GM18517 (cell line): ENCODE data around the gene ZBTB40.

Experiments used
- ATAC-seq: cut with Tn5 transposase; IDR thresholded peaks from one replicate; pipeline ENCODE4 v1.9.1; 2021; ENCODE audit warnings: mild to moderate bottlenecking, moderate library complexity; ENCODE audit not compliant: unreplicated experiment

Gene ZBTB40

DNA sequence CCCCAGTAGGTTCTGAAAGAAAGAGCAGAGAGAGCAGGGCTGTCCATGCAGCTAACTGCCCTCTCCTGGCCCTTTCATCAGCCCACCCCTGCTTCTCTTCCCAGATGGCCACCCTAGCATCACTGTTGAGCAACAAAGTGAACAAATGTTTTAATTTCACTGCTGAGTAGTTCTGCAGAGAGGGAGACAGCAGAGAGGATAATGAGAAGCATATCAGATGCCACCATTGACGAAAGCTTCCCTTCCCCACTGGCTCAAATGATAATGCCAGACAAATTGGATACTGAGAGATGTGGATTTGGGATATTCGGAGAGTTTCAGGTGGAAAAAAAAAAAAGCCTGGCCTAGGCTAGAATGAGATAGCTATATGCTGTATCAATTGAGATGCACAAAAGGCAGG is 46.8 kb downstream of the ZBTB40 start:
- ATAC-seq = no peak

DNA sequence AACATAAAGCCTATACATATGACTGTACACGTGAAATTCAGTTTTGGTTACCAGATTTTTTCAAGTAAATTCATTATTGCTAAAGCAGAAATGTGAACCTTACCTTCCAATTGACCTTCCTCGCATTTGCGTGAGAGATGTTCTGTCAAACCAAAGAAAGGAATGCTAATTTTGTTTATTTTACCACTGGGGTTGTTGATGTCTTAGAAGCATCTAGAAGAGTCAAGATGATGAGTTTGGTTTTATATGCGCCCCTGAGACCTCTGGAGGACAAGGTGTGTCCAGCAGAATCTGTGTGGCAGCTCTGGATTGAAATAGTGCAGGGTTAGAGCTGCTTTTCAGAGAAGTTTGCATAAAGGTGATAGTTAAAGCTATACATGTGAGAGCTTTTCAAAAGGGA is 48.4 kb downstream of the ZBTB40 start:
- no peak for ATAC-seq

DNA sequence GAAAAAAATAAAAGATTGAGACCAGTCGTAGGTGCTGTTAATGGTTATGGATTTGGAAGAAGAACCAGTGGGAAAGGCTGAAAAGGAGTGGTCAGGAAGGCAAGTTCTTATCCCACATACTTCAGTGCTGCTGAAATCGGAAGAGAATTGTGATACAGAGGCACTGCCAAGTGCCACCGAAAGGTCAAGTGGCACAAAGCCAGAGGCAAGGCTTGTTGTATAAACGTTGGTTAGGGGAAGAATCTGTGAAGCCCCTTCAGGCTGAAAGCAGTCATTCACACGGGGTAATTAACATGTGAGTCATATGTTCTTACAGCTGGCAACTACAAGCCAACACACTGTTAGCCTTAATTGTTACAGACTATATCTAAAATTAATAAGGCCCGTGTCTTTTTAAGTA is 48.8 kb downstream of the ZBTB40 start:
- no peak for ATAC-seq

DNA sequence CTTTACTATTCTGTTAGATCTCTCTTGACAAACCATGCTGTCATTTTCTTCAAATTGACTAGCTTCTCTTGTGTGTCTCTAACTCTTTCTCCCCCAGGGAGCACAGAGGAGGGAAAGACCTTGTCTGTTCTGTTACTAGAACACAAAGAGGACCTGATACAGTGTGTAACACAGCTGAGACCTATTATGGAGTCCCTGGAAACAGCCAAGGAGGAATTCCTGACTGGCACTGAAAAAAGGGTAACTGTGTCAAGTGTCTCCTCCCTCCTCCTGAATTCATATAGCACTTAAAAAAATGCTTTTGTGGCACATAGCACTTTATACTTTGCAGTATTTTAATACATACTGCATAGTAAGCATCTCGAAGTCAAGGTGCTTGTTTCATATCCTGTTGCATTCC is 50.6 kb downstream of the ZBTB40 start:
- ATAC-seq = no peak

DNA sequence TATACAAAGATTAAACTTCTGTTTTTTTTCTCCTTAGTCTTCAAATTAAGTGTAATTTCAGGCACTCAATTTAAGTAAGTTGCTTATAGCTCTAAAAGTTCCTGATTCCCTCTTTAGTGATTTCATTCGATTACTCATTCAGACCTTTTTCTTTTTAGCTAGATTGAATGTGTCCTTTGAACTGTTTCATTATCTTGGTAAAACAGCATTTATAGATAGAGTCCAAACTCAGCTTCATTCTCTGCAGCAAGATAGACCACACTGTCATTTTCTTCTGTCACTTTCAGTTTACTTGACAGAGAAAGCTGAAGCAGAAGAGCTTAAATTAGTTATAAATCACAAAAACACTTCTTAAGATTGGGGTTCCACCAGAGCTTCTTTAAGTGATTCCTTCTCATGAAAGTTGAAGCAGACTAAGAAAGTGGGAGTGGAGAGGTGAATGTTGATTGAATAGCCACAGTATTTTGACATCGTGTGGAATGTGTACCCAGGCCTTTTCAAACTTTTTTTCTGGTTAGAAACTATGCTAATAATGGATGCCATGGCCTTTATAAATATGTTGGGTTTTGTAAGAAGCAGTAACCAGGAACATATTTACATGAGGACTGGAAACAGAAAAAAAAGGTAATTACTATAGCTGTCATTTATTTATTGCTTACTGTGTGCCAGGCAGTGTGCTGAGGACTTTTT is 52.2 kb downstream of the ZBTB40 start:
- ATAC-seq = no peak

DNA sequence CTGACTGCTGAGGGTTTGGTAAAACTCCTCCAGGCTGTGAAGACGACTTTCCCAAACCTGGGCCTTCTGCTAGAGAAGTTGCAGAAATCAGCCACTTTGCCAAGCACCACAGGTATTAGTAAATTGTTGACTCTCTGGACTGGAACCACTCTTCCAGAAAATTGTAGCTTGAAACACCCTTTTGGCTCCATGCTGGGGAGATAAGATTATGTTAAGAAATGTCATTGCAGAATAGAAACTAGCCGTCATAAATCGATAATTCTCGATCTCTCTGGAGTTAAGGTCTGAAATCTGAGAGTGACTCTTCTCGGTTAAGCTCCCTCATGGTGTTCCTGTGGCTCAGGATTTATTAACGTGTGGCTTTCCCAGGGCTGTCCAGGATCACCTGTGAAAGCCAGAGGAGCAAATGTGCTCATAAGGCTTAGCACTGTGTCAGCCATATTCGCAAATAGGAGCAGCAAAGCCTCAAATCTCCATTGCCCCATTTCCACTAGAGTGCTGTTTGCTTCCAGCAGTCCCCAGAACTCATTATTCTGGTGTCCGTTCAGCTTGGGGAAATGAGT is 54.6 kb downstream of the ZBTB40 start:
- ATAC-seq = no peak

DNA sequence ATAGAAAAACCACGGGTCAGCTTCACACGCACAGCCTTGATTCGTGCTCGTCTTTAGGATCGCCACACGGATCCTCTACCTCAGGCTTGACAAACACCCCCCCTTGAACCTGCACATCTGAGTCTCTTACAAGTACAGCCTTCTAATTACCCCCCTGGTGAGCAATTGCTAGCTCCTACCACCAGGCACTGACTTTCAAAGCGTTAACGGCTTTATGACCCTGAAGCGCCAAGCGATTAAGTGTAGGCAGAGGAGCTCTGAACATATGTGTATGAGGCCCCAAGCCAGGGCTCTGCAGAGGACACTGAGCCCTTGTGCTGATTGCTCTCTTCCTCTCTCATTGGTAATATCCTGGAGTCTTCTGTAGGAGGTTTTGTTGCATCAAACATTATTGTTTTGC is 55.9 kb downstream of the ZBTB40 start:
- ATAC-seq = no peak

DNA sequence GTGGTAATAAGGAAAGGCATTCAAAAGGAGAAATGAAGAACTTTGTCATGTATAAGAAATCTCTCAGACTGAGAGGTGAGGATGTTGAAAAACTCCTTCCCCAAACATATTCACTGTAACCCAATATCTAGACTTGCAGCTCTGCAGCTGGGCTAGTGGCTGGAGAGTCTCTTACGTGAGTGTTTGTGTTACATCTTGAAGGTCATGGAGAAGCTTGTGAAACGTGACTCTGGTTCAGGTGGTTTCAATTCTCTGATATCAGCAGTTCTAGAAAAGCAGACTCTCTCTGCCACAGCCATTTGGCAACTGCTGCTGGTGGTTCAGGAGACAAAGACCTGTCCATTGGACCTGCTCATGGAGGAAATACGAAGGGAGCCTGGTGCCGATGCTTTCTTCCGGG is 56.7 kb downstream of the ZBTB40 start:
- no peak for ATAC-seq

DNA sequence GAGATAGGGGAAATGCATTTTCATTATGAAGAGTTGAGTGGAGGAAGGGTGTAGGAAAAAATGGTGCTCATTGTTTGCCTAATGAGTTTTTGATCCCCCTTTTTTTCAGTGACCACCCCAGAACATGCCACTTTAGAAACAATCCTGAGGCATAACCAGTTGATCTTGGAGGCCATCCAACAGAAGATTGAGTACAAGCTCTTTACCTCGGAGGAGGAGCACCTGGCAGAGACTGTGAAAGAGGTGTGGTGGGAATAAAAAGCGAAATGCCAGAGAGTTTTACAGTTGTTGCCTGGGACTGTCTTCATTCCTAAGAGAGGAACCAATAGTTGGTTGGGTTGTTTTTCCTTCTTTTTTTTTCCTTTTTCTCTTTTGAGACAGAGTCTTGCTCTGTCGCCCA is 57.3 kb downstream of the ZBTB40 start:
- no peak for ATAC-seq

DNA sequence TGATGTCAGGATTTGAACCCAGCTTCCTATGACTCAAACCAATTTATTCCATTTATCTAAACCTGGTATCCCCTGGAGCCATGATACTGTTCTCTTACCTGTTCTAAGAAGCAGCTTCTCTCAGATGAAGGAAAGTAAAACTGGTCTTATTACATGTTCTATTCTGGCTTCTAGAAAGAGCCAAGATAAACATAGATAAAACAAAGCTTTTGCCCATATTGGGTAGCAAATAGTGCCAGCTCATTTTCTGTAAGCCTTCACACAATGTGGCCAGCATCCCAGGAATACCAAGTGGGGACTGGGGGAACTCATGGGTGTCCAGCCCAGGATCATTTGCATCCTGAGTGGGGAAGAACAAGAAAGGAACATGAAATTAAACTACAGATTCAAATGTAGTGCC is 58.2 kb downstream of the ZBTB40 start:
- ATAC-seq = no peak

DNA sequence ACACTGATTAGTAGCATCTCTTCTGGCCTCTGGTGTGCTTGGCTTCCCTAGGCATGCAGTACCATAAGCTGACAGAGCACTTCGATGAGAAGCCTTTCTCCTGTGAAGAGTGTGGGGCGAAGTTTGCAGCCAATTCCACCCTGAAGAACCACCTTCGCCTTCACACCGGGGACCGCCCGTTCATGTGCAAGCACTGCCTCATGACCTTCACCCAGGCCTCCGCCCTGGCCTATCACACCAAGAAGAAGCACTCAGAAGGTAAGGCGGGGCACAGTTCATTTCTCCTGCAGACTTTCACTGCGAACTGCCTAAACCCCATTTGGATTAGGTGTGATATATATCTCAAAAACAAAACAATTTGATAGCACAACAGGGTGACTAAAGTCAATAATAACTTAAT is 61.2 kb downstream of the ZBTB40 start:
- no peak for ATAC-seq

DNA sequence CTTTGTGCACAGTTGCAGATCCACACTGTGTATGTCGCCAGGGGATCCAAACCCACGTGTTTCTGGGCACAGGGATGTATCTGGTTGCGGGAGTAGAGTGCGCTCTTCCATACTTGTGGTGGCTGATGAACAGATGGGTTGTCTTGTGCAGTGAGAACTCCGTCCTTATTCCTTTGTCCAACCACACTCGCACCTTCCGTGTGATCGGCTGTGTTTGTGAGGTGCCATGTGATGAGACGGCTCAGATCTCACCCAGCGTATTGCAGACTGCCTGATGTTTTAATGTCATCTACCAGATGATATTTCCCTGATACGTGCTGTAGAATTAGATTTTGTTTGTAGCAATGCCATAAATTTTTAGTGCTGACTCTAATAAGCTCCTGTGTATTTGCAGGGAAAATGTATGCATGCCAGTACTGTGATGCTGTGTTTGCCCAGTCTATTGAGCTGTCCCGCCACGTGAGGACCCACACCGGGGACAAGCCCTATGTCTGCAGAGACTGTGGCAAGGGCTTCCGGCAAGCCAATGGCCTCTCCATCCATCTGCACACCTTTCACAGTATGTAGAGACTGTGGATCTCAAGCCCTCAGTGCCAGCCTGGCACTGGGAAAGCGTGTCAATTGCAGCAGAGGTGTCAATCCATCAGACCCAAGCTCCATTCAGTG is 65.4 kb downstream of the ZBTB40 start:
- ATAC-seq = no peak

DNA sequence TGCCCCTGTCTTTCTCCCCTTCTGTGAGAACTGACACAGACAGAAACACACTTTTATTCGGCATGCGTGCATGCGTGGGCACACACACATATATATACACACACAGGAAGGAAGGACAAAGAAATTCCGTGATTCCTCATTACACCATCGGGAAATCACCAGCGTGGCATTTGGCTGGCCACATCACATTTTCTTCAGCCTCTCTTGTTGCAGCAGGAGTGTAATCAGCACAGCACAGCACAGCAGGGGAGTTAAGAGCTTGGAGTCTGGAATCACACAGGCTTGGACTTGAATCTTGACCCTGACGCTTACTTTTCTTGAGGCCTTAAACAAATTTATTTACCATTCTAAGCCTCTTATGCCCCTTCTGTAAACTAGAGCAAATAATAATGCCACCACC is 66.3 kb downstream of the ZBTB40 start:
- no peak for ATAC-seq

DNA sequence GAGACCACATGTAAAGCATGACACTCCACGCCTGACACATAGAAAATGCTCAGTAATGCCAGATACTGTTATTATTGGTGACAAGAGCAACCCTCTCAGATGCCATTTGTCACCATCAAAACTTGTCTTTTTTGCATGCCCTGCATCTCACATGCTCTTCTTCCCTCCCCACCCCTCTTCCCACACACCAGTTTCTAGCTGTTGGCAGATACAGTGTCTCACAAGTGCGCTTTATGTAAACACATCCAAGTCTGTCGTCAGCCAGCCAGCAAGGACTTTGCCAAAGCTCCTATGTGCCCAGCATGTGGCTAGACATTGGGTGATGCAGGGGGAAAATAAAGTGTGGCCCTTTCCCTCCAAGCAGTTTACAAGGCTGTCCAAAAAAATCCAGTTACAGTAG is 66.7 kb downstream of the ZBTB40 start:
- ATAC-seq = no peak

DNA sequence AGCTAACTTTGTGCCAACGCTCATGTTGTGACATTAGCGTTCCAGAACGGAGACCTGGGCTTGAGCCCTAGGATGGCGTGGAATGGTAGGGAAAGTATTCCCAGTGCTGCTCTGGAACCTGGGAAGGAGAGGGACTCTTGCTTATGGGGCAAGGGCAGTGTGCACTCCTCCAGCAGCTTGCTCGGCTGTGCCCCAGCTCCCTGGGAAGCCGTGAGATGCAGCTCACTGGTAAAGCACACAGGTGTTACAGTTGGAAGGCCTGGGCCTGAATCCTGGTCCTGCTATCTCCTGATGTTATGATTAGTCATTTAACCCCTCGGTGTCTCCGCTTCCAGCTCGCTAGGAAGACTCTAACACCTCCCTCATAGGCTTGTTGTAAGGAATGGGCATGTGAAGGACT is 69.2 kb downstream of the ZBTB40 start:
- no peak for ATAC-seq

DNA sequence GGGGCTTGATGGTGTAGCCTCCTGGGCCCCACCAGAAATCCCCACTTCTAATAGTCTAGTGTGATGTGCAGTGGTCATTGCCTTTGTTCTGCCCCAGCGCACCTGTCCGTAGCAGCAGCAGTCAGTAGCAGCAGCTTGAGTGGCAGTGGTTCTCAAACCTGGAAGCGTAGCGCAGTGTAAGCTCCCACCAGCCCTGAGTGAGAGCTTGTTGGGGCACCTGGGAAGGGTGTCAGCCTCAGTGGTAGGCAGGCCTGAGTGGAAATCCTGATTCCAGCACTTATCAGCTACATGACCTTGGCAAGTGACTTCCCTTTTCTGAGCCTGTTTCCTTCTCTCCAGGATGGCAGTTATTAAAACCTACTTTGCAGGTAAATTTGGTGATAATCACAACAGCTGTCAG is 70.0 kb downstream of the ZBTB40 start:
- ATAC-seq = no peak

DNA sequence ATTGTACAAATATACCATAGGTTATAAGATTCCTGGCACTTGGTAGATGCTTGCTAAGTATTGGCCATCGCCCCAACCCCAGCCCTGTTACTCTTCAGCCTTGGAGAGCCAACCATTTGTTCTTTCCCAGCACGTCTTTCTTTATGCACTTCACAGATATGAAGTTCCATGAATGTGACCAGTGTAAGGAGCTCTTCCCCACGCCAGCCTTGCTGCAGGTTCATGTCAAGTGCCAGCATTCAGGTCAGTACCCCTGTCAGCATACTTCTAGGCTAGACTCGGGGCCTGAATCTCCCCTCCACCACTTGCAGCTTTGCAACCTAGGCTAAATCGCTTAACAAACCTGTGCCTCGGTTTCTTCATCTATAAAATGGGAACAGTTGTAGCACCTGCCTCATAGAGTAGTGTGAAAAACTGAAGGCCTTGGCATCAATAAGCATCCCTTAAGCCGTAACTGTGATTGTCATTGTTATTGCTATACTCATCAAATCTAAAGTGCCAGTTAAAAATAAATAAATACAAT is 70.6 kb downstream of the ZBTB40 start:
- no peak for ATAC-seq

DNA sequence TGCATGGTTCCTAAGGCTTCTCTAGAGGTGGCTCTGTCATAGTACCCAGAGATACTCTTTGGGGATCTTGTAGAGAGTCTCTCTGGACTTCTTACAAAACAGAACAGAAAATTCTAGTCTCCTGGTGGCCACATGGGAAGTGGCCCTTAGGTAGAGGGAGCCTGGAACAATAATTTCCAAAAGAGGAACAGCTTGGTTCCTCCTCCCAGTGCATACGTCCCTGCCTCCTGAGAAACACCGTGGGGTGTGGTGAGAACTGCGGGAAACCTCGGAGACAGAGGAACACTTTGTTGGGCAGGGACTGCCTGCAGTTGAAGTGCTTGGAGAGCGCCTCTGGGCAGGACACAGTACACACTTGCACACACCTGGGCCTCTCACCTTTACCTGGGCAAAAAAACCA is 72.8 kb downstream of the ZBTB40 start:
- no peak for ATAC-seq

DNA sequence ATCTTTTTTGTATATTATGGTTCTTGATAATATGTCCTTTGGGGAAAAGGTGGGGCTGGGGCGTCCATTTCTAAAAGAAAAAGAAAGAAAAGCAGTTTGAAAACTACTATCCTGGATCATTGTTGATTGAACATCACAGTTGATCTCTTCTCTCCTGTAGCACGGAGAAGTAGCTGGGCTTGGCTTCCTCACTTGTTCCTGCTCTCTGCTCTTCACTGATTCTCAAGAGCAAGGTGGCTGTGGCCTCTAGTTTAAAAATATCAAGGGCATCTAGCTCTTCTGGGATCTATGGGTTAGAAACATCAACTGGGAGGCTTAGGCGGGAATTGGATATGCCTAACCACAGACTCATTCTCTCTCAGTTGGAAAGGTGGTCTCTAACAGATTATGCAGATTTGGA is 73.6 kb downstream of the ZBTB40 start:
- no peak for ATAC-seq

DNA sequence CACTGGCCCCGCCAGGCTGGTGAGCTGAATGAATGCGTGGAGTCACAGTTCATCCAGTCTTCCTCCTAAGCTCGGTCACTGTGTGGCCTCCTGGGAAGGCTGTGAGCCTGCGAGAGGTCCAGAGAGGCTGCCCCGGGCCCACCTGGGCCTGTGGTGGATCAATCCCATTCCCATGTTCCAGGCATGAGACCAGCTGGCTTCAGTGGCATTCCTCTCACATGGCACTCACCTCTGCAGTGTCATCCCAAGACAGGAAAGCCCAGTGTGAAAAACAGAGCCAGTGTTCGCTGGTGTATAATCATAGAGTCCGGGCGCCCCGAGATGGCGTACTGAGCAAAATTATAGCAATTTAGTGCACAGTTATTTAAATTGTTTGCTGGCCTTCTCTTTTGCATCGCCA is 74.0 kb downstream of the ZBTB40 start:
- no peak for ATAC-seq

DNA sequence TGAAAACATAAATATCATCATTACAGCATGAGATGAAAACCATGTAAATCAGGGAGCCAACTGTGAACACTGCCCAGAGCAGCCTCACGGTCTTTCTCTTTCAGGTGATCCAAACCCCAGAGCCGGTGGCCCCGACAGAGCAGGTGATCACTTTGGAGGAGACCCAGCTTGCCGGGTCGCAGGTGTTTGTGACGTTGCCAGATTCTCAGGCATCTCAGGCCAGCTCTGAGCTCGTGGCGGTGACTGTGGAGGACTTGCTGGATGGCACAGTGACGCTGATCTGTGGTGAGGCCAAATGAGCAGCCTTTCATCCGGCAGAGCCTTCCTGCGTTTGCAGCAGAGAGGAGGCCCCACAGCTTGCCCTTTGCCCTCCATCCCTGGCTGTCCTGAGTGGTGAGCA is 74.4 kb downstream of the ZBTB40 start:
- no peak for ATAC-seq

DNA sequence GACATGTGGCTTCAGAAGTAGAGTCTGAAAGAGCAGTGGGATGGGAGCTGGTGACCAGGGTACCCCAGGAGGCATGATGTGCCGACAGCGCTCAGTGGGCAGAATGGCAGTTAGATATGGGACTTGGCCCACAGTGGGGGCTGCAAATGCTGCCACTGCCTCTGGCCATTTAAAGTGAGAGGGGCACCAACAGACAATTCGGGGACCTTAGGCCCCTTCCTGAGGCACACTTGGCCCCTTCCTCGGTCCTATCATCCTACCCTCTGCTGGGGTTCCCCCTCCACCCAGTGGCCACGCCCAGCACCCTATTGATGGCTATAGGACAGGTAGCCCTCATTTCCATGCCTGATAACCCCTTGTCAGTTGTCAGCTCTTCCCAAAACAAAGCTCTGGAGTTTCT is 75.0 kb downstream of the ZBTB40 start:
- ATAC-seq = no peak
